HCT116 (cell line): ENCODE measurements around the gene ZNF177. TPM values are rescaled to one million over a fixed set of nuclear protein-coding genes. Genes with fewer than 3 reads are reported as not detected.

Experiments
- ATAC-seq: fragments of 200-7000 bp; cut with Tn5 transposase; 2 replicates; pipeline ENCODE4 v1.9.1; 2020; ENCODE audit warnings: mild to moderate bottlenecking, moderate library complexity
- Bru-seq: library from RNA; stranded (reverse); fragments of 400-500 nt; gene quantifications from one replicate; lab custom pipeline; 2021; lab: Mats Ljungman, UMichigan
- BruChase-seq, 2 experiments: library from RNA; stranded (reverse); fragments of 400-500 nt; gene quantifications; one replicate each; lab custom pipeline; 2021; lab: Mats Ljungman, UMichigan
- BruUV-seq: library from RNA; stranded (reverse); fragments of 400-500 nt; replicated peaks from 2 replicates; lab custom pipeline; 2021; lab: Mats Ljungman, UMichigan
- CTCF ChIA-PET: fragments of 300-600 bp; sonication (Branson Sonifier 250); formaldehyde crosslinking; loops from one replicate; lab custom pipeline; 2021; ENCODE audit warnings: antibody characterized with exemption; lab: Charles Lee
- POLR2A ChIA-PET: fragments of 300-600, 350-600 bp; sonication (Branson Sonifier 250); formaldehyde crosslinking; loops from one replicate; lab custom pipeline; 2021; ENCODE audit warnings: antibody characterized with exemption; lab: Charles Lee
- RAD21 ChIA-PET, 2 experiments: fragments of 300-600 bp; sonication (Branson Sonifier 250); formaldehyde crosslinking; loops; one replicate each; lab custom pipeline; 2023; ENCODE audit warnings: low total read pairs in 2 of 2; ENCODE audit not compliant: uncharacterized antibody in 2 of 2, unreplicated experiment in 2 of 2, low non-redundant PET in 1 of 2; lab: Charles Lee
- DNase-seq: peaks from one replicate; pipeline ENCODE4 v3.0.0-alpha.2; 2010; ENCODE audit warnings: low read depth, low spot score
- H2AFZ ChIP-seq: fragments of 200-600 bp; shearing (Covaris generic), sonication (generic); 2 replicates; pipeline ENCODE4 v1.6.1; 2017; ENCODE audit warnings: low read depth, mixed run types, mixed read lengths, antibody characterized with exemption, low read length; ENCODE audit not compliant: poor library complexity, severe bottlenecking
- H3K27ac ChIP-seq: 2 replicates; pipeline ENCODE4 v1.5.1; 2012; ENCODE audit warnings: low read depth, low read length
- H3K27me3 ChIP-seq: fragments of 200-600 bp; sonication (generic); 2 replicates; pipeline ENCODE4 v1.6.1; 2016; ENCODE audit warnings: mixed run types, low read length, mixed read lengths; ENCODE audit not compliant: insufficient read depth
- H3K36me3 ChIP-seq, 2 experiments: fragments of 200-500 bp in 1 of 2; fragments of 200-600 bp in 1 of 2; sonication (Bioruptor generic) in 1 of 2; sonication (generic) in 1 of 2; 2 replicates each; pipeline versions ENCODE4 v1.5.1 to v1.6.1; 2014 to 2016; ENCODE audit warnings: low read length in 2 of 2, inconsistent platforms in 1 of 2, mixed read lengths in 1 of 2, mixed run types in 1 of 2; ENCODE audit not compliant: insufficient read depth in 2 of 2, control insufficient read depth in 1 of 2
- H3K4me1 ChIP-seq, 2 experiments: fragments of 200-600 bp in 1 of 2; sonication (generic) in 1 of 2; 2 replicates each; pipeline versions ENCODE4 v1.5.1 to v1.6.1; 2012 to 2017; ENCODE audit warnings: low read length in 2 of 2, inconsistent platforms in 1 of 2, mild to moderate bottlenecking in 1 of 2, mixed read lengths in 1 of 2, mixed run types in 1 of 2, moderate library complexity in 1 of 2; ENCODE audit not compliant: insufficient read depth in 2 of 2, control insufficient read depth in 1 of 2
- H3K4me2 ChIP-seq: fragments of 200-600 bp; sonication (generic); 2 replicates; pipeline ENCODE4 v1.6.1; 2017; ENCODE audit warnings: mixed run types, low read length, mixed read lengths
- H3K4me3 ChIP-seq, 2 experiments: fragments of 200-600 bp in 1 of 2; sonication (generic) in 1 of 2; replicated peaks in 1 of 2; 2 replicates each; pipeline ENCODE4 v1.5.1; 2011 to 2016; ENCODE audit warnings: low read length in 2 of 2, control low read depth in 1 of 2, low read depth in 1 of 2, mild to moderate bottlenecking in 1 of 2, mixed read lengths in 1 of 2, mixed run types in 1 of 2
- H3K79me2 ChIP-seq: fragments of 200-600 bp; sonication (generic); 2 replicates; pipeline ENCODE4 v1.6.1; 2017; ENCODE audit warnings: mild to moderate bottlenecking, mixed run types, low read length, moderate library complexity, mixed read lengths; ENCODE audit not compliant: insufficient read depth
- H3K9ac ChIP-seq: fragments of 200-600 bp; sonication (generic); 2 replicates; pipeline ENCODE4 v1.6.1; 2016; ENCODE audit warnings: low read length, mixed read lengths
- H3K9me2 ChIP-seq: fragments of 200-600 bp; sonication (generic), shearing (Covaris generic); 2 replicates; pipeline ENCODE4 v1.6.1; 2017; ENCODE audit warnings: mixed run types, mild to moderate bottlenecking, moderate library complexity; ENCODE audit not compliant: insufficient read depth
- H3K9me3 ChIP-seq, 2 experiments: fragments of 200-500 bp in 1 of 2; fragments of 200-600 bp in 1 of 2; sonication (Bioruptor generic) in 1 of 2; sonication (generic) in 1 of 2; 2 replicates each; pipeline ENCODE4 v1.6.1; 2014 to 2017; ENCODE audit warnings: low read length in 2 of 2, mixed read lengths in 2 of 2, inconsistent platforms in 1 of 2, low read depth in 1 of 2, mild to moderate bottlenecking in 1 of 2, mixed run types in 1 of 2, moderate library complexity in 1 of 2; ENCODE audit not compliant: control insufficient read depth in 1 of 2, insufficient read depth in 1 of 2
- H4K20me1 ChIP-seq: fragments of 200-600 bp; sonication (generic), shearing (Covaris generic); 2 replicates; pipeline ENCODE4 v1.6.1; 2017; ENCODE audit warnings: mixed run types, mild to moderate bottlenecking, moderate library complexity; ENCODE audit not compliant: insufficient read depth
- CBX3 ChIP-seq: IDR thresholded peaks from 2 replicates; pipeline ENCODE4 v1.6.1; 2012; ENCODE audit warnings: low read depth
- CEBPB ChIP-seq: IDR thresholded peaks from 2 replicates; pipeline ENCODE4 v1.6.1; 2012; ENCODE audit warnings: low read depth
- EGR1 ChIP-seq: IDR thresholded peaks from 2 replicates; pipeline ENCODE4 v1.6.1; 2012; ENCODE audit warnings: low read depth
- ELF1 ChIP-seq: IDR thresholded peaks from 2 replicates; pipeline ENCODE4 v1.6.1; 2012; ENCODE audit warnings: low read depth, borderline replicate concordance
- EZH2 ChIP-seq: fragments of 200-600 bp; sonication (generic); IDR thresholded peaks from 2 replicates; pipeline ENCODE4 v1.6.1; 2017; ENCODE audit warnings: antibody characterized with exemption, mixed run types
- JUND ChIP-seq: IDR thresholded peaks from 2 replicates; pipeline ENCODE4 v1.6.1; 2012
- POLR2AphosphoS5 ChIP-seq: IDR thresholded peaks from 2 replicates; pipeline ENCODE4 v1.6.1; 2011; ENCODE audit warnings: mild to moderate bottlenecking, low read depth, low read length, moderate library complexity
- REST ChIP-seq: IDR thresholded peaks from 2 replicates; pipeline ENCODE4 v1.6.1; 2012; ENCODE audit warnings: low read depth
- SIN3A ChIP-seq: IDR thresholded peaks from 2 replicates; pipeline ENCODE4 v1.6.1; 2012; ENCODE audit warnings: low read depth
- SRF ChIP-seq: IDR thresholded peaks from 2 replicates; pipeline ENCODE4 v1.6.1; 2012; ENCODE audit warnings: low read depth
- TCF7L2 ChIP-seq: IDR thresholded peaks from 2 replicates; pipeline ENCODE4 v1.7.0; 2011; ENCODE audit warnings: borderline replicate concordance, inconsistent platforms; ENCODE audit not compliant: insufficient read depth, insufficient read length; ENCODE audit errors: extremely low read depth
- ZFX ChIP-seq: fragments of 450-650 bp; IDR thresholded peaks from 2 replicates; pipeline ENCODE4 v1.6.1; 2017
- ZNF274 ChIP-seq: fragments of 200-500 bp; sonication (Bioruptor generic); IDR thresholded peaks from 2 replicates; pipeline ENCODE4 v1.6.1; 2014; ENCODE audit warnings: mild to moderate bottlenecking, low read depth, low read length, inconsistent platforms
- intact Hi-C: fragments of 100-400 bp; cut with micrococcal nuclease; formaldehyde crosslinking; loops from 2 replicates; pipeline ENCODE4 v1.10.0; 2022
- long read RNA-seq: library from polyadenylated mRNA; unstranded; transcript quantifications from one replicate; pipeline ENCODE4 v2.0.0, GENCODE V29; 2021; ENCODE audit not compliant: unreplicated experiment
- polyA plus RNA-seq: library from polyadenylated mRNA; unstranded; fragments of >200 nt; gene quantifications from 2 replicates; pipeline ENCODE4 v1.2.1, GENCODE V29; 2012; ENCODE audit warnings: missing spikeins
- total RNA-seq: library from RNA; stranded (reverse); gene quantifications from one replicate; pipeline ENCODE4 v1.2.1, GENCODE V29; 2021; ENCODE audit not compliant: unreplicated experiment

Gene ZNF177
- total RNA-seq (1.2 TPM), Bru-seq, nascent RNA (percentile 39 among the genes with signal in this experiment), BruChase-seq, experiment 1, labeled RNA remaining after a 6-hour chase (percentile 68 among the genes with signal in this experiment), BruChase-seq, experiment 2, labeled RNA remaining after a 2-hour chase (percentile 49 among the genes with signal in this experiment)
- polyA plus RNA-seq = 1.3 and 1.4 TPM in 2 replicates
- long read RNA-seq = 0 reads

GRCh38 chr19:9362905-9363304 is at the start of gene ZNF177:
Gene ZNF177 (plus strand): TSS chr19:9363013. CDS start chr19:9378312, 15,299 bp downstream.
- no peaks in the 10 kb centered on the region for H3K4me1 ChIP-seq
- RAD21 ChIA-PET = no interaction called here
- no peak within 1 kb of the TSS for H3K9ac ChIP-seq

GRCh38 chr19:9313756-9314155 is 49.1 kb upstream of the ZNF177 start:
- TF ChIP-seq ELF1 (no peak), SIN3A (no peak), JUND (no peak), SRF (no peak), TCF7L2 (no peak), EGR1 (no peak), ZFX (no peak), CBX3 (no peak), REST (no peak), EZH2 (no peak), CEBPB (no peak)
- H3K4me2 ChIP-seq = no peak overlapping the region
- H3K9me3 ChIP-seq = peaks cover 4 to 6% of the 10 kb centered on the region in 2 experiments; a peak in 2 of 4 replicates
- 0 out of 2 replicates have a peak, but pooled peaks cover under 1% of the 10 kb centered on the region for H3K79me2 ChIP-seq
- DNase-seq (no peak), ATAC-seq (no peak)
- no TSS peak for BruUV-seq
- no peak overlapping the region for H3K27ac ChIP-seq
- H3K9me2 ChIP-seq = no peaks in the 10 kb centered on the region
- H2AFZ ChIP-seq = no peak overlapping the region
- no peaks in the 10 kb centered on the region for H4K20me1 ChIP-seq
- H3K4me3 ChIP-seq = no peak overlapping the region
- H3K36me3 ChIP-seq = no peaks in the 10 kb centered on the region
- no peak overlapping the region for H3K9ac ChIP-seq
- RAD21 ChIA-PET = no interaction called here
- intact Hi-C loops = loop anchor here (5.0 kb wide), 2 partner anchors 171 to 484 kb away; partner anchors contain the start of gene ZNF317
- H3K4me1 ChIP-seq = peaks cover 0 to 5% of the 10 kb centered on the region in 2 experiments; a peak in 2 of 4 replicates
- CTCF ChIA-PET = interaction anchor here (1.7 kb wide), 1 partner anchor 10 kb away, joined by 3 read pairs; the partner anchor contains the start of gene ZNF559
- no peaks in the 10 kb centered on the region for H3K27me3 ChIP-seq
- POLR2A ChIA-PET = no interaction called here

More at GRCh38 chr19:9362905-9363304, at the start of gene ZNF177:
- Histone ChIP-seq H3K9me3 (peaks cover 8 to 11% of the 10 kb centered on the region in 2 experiments; a peak in 2 of 4 replicates), H3K79me2 (no peaks in the 10 kb centered on the region), H3K36me3 (no peaks in the 10 kb centered on the region), H3K4me3 (no peak within 1 kb of the TSS), H2AFZ (no peak within 1 kb of the TSS), H4K20me1 (no peaks in the 10 kb centered on the region), H3K4me2 (no peak within 1 kb of the TSS), H3K9me2 (no peaks in the 10 kb centered on the region), H3K27me3 (no peaks in the 10 kb centered on the region), H3K27ac (no peak within 1 kb of the TSS)
- intact Hi-C loops = no loop called here
- TF ChIP-seq ZFX (no peak), POLR2AphosphoS5 (no peak), ZNF274 (no peak), SIN3A (no peak)
- no peak for DNase-seq
- no TSS peak for BruUV-seq
- CTCF ChIA-PET = no interaction called here
- POLR2A ChIA-PET = no interaction called here
- no peak for ATAC-seq
